H9 (cell line): ENCODE data around the gene DACT2. TPM values are rescaled to one million over a fixed set of nuclear protein-coding genes. Genes with fewer than 3 reads are reported as not detected.

Source experiments
- DNase-seq: peaks from one replicate; pipeline ENCODE4 v3.0.0-alpha.2; 2017
- H2AFZ ChIP-seq: one replicate; pipeline ENCODE4 v1.6.1; 2013; ENCODE audit warnings: mild to moderate bottlenecking, low read length, control low read depth, moderate library complexity
- H2AK5ac ChIP-seq: 2 replicates; pipeline ENCODE4 v1.6.1; 2013; ENCODE audit warnings: low read length, control low read depth, mixed read lengths; ENCODE audit not compliant: insufficient read length
- H2BK120ac ChIP-seq: one replicate; pipeline ENCODE4 v1.6.1; 2013; ENCODE audit warnings: low read depth, mild to moderate bottlenecking, low read length, control low read depth, inconsistent platforms; ENCODE audit not compliant: poor library complexity, severe bottlenecking
- H2BK12ac ChIP-seq: 2 replicates; pipeline ENCODE4 v1.6.1; 2013; ENCODE audit warnings: low read length, control low read depth, mixed read lengths, low read depth; ENCODE audit not compliant: insufficient read length
- H2BK15ac ChIP-seq: 2 replicates; pipeline ENCODE4 v1.6.1; 2013; ENCODE audit warnings: low read depth, low read length, control low read depth
- H2BK20ac ChIP-seq: one replicate; pipeline ENCODE4 v1.6.1; 2013; ENCODE audit warnings: low read depth, mild to moderate bottlenecking, low read length, control low read depth, inconsistent platforms; ENCODE audit not compliant: poor library complexity, severe bottlenecking
- H2BK5ac ChIP-seq: 2 replicates; pipeline ENCODE4 v1.6.1; 2013; ENCODE audit warnings: low read length, control low read depth, mixed read lengths; ENCODE audit not compliant: insufficient read length
- H3K14ac ChIP-seq: 2 replicates; pipeline ENCODE4 v1.6.1; 2013; ENCODE audit warnings: low read length, control low read depth; ENCODE audit not compliant: insufficient read depth
- H3K18ac ChIP-seq: 2 replicates; pipeline ENCODE4 v1.6.1; 2013; ENCODE audit warnings: low read depth, mild to moderate bottlenecking, mixed read lengths, low read length, control low read depth; ENCODE audit not compliant: insufficient read length
- H3K23ac ChIP-seq: 2 replicates; pipeline ENCODE4 v1.6.1; 2013; ENCODE audit warnings: low read length, control low read depth, mixed read lengths, low read depth; ENCODE audit not compliant: insufficient read length
- H3K23me2 ChIP-seq: 2 replicates; pipeline ENCODE4 v1.6.1; 2013; ENCODE audit warnings: low read depth, mild to moderate bottlenecking, mixed read lengths, low read length, control low read depth; ENCODE audit not compliant: insufficient read length, poor library complexity, severe bottlenecking
- H3K27ac ChIP-seq: 2 replicates; pipeline ENCODE4 v1.5.1; 2013; ENCODE audit warnings: low read length, control low read depth, mixed read lengths, low read depth; ENCODE audit not compliant: insufficient read length
- H3K27me3 ChIP-seq: 2 replicates; pipeline ENCODE4 v1.6.1; 2013; ENCODE audit warnings: low read length, control low read depth, inconsistent platforms; ENCODE audit not compliant: insufficient read depth
- H3K4ac ChIP-seq: 2 replicates; pipeline ENCODE4 v1.6.1; 2013; ENCODE audit warnings: low read depth, mild to moderate bottlenecking, control low read depth, inconsistent platforms, low read length, moderate library complexity
- H3K4me1 ChIP-seq: 2 replicates; pipeline ENCODE4 v1.6.1; 2013; ENCODE audit warnings: low read length, control low read depth, inconsistent platforms; ENCODE audit not compliant: insufficient read depth
- H3K4me2 ChIP-seq: 2 replicates; pipeline ENCODE4 v1.6.1; 2013; ENCODE audit warnings: low read length, control low read depth, mixed read lengths; ENCODE audit not compliant: insufficient read length, insufficient read depth
- H3K56ac ChIP-seq: 2 replicates; pipeline ENCODE4 v1.6.1; 2013; ENCODE audit warnings: low read depth, mild to moderate bottlenecking, mixed read lengths, low read length, control low read depth; ENCODE audit not compliant: insufficient read length
- H3K79me1 ChIP-seq: 2 replicates; pipeline ENCODE4 v1.6.1; 2013; ENCODE audit warnings: low read depth, mild to moderate bottlenecking, moderate library complexity, low read length, control low read depth, inconsistent platforms; ENCODE audit not compliant: insufficient read depth, poor library complexity, severe bottlenecking
- H3K79me2 ChIP-seq: 2 replicates; pipeline ENCODE4 v1.6.1; 2013; ENCODE audit warnings: low read length, control low read depth, inconsistent platforms; ENCODE audit not compliant: insufficient read depth
- H3K9ac ChIP-seq: 2 replicates; pipeline ENCODE4 v1.6.1; 2013; ENCODE audit warnings: low read length, control low read depth, mixed read lengths; ENCODE audit not compliant: insufficient read length; ENCODE audit errors: extremely low read depth
- H3K9me3 ChIP-seq: one replicate; pipeline ENCODE4 v1.6.1; 2013; ENCODE audit warnings: low read depth, low read length, inconsistent platforms; ENCODE audit not compliant: control insufficient read depth
- H3T11ph ChIP-seq: one replicate; pipeline ENCODE4 v1.6.1; 2013; ENCODE audit warnings: mild to moderate bottlenecking, low read length, control low read depth, inconsistent platforms
- H4K20me1 ChIP-seq: one replicate; pipeline ENCODE4 v1.6.1; 2013; ENCODE audit not compliant: control insufficient read depth, insufficient read length, insufficient read depth
- H4K5ac ChIP-seq: 2 replicates; pipeline ENCODE4 v1.6.1; 2013; ENCODE audit warnings: low read depth, mild to moderate bottlenecking, mixed read lengths, low read length, control low read depth; ENCODE audit not compliant: insufficient read length
- H4K8ac ChIP-seq: replicated peaks from 2 replicates; pipeline ENCODE4 v1.6.1; 2013; ENCODE audit warnings: low read length, control low read depth, mixed read lengths, low read depth; ENCODE audit not compliant: insufficient read length
- H4K91ac ChIP-seq: 2 replicates; pipeline ENCODE4 v1.6.1; 2013; ENCODE audit warnings: low read depth, mild to moderate bottlenecking, moderate library complexity, mixed read lengths, low read length, control low read depth; ENCODE audit not compliant: insufficient read length
- H3K27ac Mint-ChIP-seq, 3 experiments: 2 replicates in 2 of 3; 3 replicates in 1 of 3; pipeline ENCODE4 v1.8.0; 2020 to 2021; ENCODE audit warnings: mixed read lengths in 3 of 3, mild to moderate bottlenecking in 1 of 3, moderate library complexity in 1 of 3
- H3K27me3 Mint-ChIP-seq: 2 replicates; pipeline ENCODE4 v1.8.0; 2021; ENCODE audit warnings: low read depth, mild to moderate bottlenecking, moderate library complexity, mixed read lengths
- H3K36me3 Mint-ChIP-seq, 3 experiments: 2 replicates in 2 of 3; 3 replicates in 1 of 3; pipeline ENCODE4 v1.8.0; 2020 to 2021; ENCODE audit warnings: low read depth in 3 of 3, mixed read lengths in 3 of 3; ENCODE audit not compliant: insufficient read depth in 1 of 3
- H3K4me1 Mint-ChIP-seq, 2 experiments: 2 replicates each; pipeline ENCODE4 v1.8.0; 2020; ENCODE audit warnings: mixed read lengths in 2 of 2
- H3K4me3 Mint-ChIP-seq, 2 experiments: 2 replicates in 1 of 2; 3 replicates in 1 of 2; pipeline ENCODE4 v1.8.0; 2020 to 2021; ENCODE audit warnings: mild to moderate bottlenecking in 2 of 2, mixed read lengths in 2 of 2, moderate library complexity in 1 of 2
- H3K9me3 Mint-ChIP-seq, 2 experiments: 2 replicates in 1 of 2; 3 replicates in 1 of 2; pipeline ENCODE4 v1.8.0; 2020; ENCODE audit warnings: mild to moderate bottlenecking in 2 of 2, mixed read lengths in 2 of 2, moderate library complexity in 1 of 2
- WGBS: extraction: QIAGEN DNeasy Blood & Tissue Kit; methylation state at CpG from one replicate; pipeline ENCODE4 v1.1.7; 2013; ENCODE audit warnings: missing lambda C conversion rate, low lambda C conversion rate, mixed read lengths; ENCODE audit not compliant: insufficient read length; ENCODE audit errors: extremely low coverage; 5-methylcytosine and 5-hydroxymethylcytosine counted together
- total RNA-seq: library from RNA; stranded (reverse); gene quantifications from 2 replicates; pipeline ENCODE4 v1.2.1, GENCODE V29; 2021
- TF ChIP-seq, protein P1 (sequence below): fragments of 200-600 bp; sonication (generic); conservative IDR thresholded peaks from 3 replicates; pipeline ENCODE4 v1.8.0; 2021; ENCODE audit warnings: antibody characterized with exemption, mild to moderate bottlenecking

Gene DACT2
- total RNA-seq, 1 experiment from 2014 or later, result 1.8 TPM

DNA sequence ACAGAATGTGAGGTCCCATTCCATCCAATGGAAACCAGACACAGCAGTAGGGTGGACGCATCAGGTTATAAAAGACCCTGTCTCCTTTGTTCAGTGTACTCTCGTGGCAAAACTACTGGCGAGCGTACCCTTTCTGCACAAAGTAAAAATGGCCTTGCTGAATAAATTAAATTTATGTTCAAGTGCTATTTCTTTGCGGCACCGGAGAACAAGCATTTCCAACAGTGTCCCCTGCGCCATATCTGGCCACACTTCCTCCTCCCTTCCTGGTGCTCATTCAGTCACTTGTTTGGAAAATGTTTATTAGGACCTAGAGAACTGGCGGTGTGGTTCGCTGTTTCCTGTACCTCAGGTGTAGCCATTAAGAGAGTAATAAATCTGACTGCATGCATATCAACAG is 46.9 kb upstream of the DACT2 start:
- H3K4me3 Mint-ChIP-seq, result no peak overlapping the region

More for the DNA sequence above, 46.9 kb upstream of the DACT2 start:
- H3K9me3 ChIP-seq, result no peaks in the 10 kb centered on the region
- peaks cover 17 to 18% of the 10 kb centered on the region in 2 experiments for H3K9me3 Mint-ChIP-seq
- no peak overlapping the region for H2BK12ac ChIP-seq
- H3K27me3 ChIP-seq, result no peaks in the 10 kb centered on the region
- no peak overlapping the region for H3K27ac ChIP-seq
- WGBS, result no CpG with 5 or more reads among the region's 9 CpGs
- no peak overlapping the region for H2AFZ ChIP-seq
- H3K14ac ChIP-seq, result no peak overlapping the region
- H3K27me3 Mint-ChIP-seq, result peaks cover 11% of the 10 kb centered on the region
- no peaks in the 10 kb centered on the region for H3K23me2 ChIP-seq
- no peak overlapping the region for H3K56ac ChIP-seq
- H3K4me1 Mint-ChIP-seq, result peaks cover 4 to 21% of the 10 kb centered on the region in 2 experiments
- DNase-seq, result no peak
- H4K91ac ChIP-seq, result no peak overlapping the region
- H3K79me2 ChIP-seq, result no peaks in the 10 kb centered on the region
- H3K4ac ChIP-seq, result no peak overlapping the region
- H2AK5ac ChIP-seq, result no peak overlapping the region
- H3K36me3 Mint-ChIP-seq, result peaks cover 0 to 18% (median 6%) of the 10 kb centered on the region in 3 experiments; a peak in 5 of 7 replicates
- no peak overlapping the region for H3K27ac Mint-ChIP-seq
- H2BK20ac ChIP-seq, result no peak overlapping the region
- no peak overlapping the region for H2BK15ac ChIP-seq
- no peak overlapping the region for H2BK120ac ChIP-seq
- H3T11ph ChIP-seq, result no peak overlapping the region
- H4K8ac ChIP-seq, result no peak overlapping the region
- no peak overlapping the region for H3K23ac ChIP-seq
- no peak overlapping the region for H3K4me2 ChIP-seq
- no peaks in the 10 kb centered on the region for H4K20me1 ChIP-seq
- H3K18ac ChIP-seq, result no peak overlapping the region
- H4K5ac ChIP-seq, result no peak overlapping the region
- TF ChIP-seq, protein P1, sequence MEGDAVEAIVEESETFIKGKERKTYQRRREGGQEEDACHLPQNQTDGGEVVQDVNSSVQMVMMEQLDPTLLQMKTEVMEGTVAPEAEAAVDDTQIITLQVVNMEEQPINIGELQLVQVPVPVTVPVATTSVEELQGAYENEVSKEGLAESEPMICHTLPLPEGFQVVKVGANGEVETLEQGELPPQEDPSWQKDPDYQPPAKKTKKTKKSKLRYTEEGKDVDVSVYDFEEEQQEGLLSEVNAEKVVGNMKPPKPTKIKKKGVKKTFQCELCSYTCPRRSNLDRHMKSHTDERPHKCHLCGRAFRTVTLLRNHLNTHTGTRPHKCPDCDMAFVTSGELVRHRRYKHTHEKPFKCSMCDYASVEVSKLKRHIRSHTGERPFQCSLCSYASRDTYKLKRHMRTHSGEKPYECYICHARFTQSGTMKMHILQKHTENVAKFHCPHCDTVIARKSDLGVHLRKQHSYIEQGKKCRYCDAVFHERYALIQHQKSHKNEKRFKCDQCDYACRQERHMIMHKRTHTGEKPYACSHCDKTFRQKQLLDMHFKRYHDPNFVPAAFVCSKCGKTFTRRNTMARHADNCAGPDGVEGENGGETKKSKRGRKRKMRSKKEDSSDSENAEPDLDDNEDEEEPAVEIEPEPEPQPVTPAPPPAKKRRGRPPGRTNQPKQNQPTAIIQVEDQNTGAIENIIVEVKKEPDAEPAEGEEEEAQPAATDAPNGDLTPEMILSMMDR, result no peak
- H3K9ac ChIP-seq, result no peak overlapping the region
- no peaks in the 10 kb centered on the region for H3K79me1 ChIP-seq
- H2BK5ac ChIP-seq, result no peak overlapping the region
- H3K4me1 ChIP-seq, result no peaks in the 10 kb centered on the region
